Ishikawa (cell line): ENCODE measurements around the gene GPR15.

ENCODE experiments used
- CEBPB ChIP-seq: IDR thresholded peaks from 2 replicates; pipeline ENCODE4 v1.6.1; 2012
- CREB1 ChIP-seq: IDR thresholded peaks from 2 replicates; pipeline ENCODE4 v1.6.1; 2012; ENCODE audit warnings: low read depth
- EGR1 ChIP-seq: IDR thresholded peaks from 2 replicates; pipeline ENCODE4 v1.6.1; 2012
- EP300 ChIP-seq: IDR thresholded peaks from 2 replicates; pipeline ENCODE4 v1.6.1; 2012; ENCODE audit warnings: borderline replicate concordance
- FOXM1 ChIP-seq: IDR thresholded peaks from 2 replicates; pipeline ENCODE4 v1.6.1; 2012; ENCODE audit warnings: low read depth, borderline replicate concordance
- NFIC ChIP-seq: IDR thresholded peaks from 2 replicates; pipeline ENCODE4 v1.6.1; 2012
- RAD21 ChIP-seq: IDR thresholded peaks from 2 replicates; pipeline ENCODE4 v1.6.1; 2012; ENCODE audit warnings: low read depth
- TAF1 ChIP-seq: IDR thresholded peaks from 2 replicates; pipeline ENCODE4 v1.6.1; 2012; ENCODE audit warnings: low read depth, mild to moderate bottlenecking
- TCF12 ChIP-seq: IDR thresholded peaks from 2 replicates; pipeline ENCODE4 v1.6.1; 2012; ENCODE audit warnings: low read depth
- TEAD4 ChIP-seq: IDR thresholded peaks from 2 replicates; pipeline ENCODE4 v1.6.1; 2012
- USF1 ChIP-seq: IDR thresholded peaks from 2 replicates; pipeline ENCODE4 v1.6.1; 2012
- YY1 ChIP-seq: IDR thresholded peaks from 2 replicates; pipeline ENCODE4 v1.6.1; 2012; ENCODE audit warnings: low read depth
- ZBTB7A ChIP-seq: IDR thresholded peaks from 2 replicates; pipeline ENCODE4 v1.6.1; 2012; ENCODE audit warnings: low read depth
- TF ChIP-seq, protein P1 (sequence below): IDR thresholded peaks from 2 replicates; pipeline ENCODE4 v1.6.1; 2012; ENCODE audit warnings: low read depth, mild to moderate bottlenecking
- TF ChIP-seq, protein P2 (sequence below): IDR thresholded peaks from 2 replicates; pipeline ENCODE4 v1.6.1; 2012

Gene GPR15

GRCh38 chr3:98531622-98532274, at the start of gene GPR15:
Gene GPR15, plus strand, starts transcription at chr3:98531978. Its CDS starts 56 bp downstream, at chr3:98532034.
- no peak for TF ChIP-seq TCF12

DNA sequence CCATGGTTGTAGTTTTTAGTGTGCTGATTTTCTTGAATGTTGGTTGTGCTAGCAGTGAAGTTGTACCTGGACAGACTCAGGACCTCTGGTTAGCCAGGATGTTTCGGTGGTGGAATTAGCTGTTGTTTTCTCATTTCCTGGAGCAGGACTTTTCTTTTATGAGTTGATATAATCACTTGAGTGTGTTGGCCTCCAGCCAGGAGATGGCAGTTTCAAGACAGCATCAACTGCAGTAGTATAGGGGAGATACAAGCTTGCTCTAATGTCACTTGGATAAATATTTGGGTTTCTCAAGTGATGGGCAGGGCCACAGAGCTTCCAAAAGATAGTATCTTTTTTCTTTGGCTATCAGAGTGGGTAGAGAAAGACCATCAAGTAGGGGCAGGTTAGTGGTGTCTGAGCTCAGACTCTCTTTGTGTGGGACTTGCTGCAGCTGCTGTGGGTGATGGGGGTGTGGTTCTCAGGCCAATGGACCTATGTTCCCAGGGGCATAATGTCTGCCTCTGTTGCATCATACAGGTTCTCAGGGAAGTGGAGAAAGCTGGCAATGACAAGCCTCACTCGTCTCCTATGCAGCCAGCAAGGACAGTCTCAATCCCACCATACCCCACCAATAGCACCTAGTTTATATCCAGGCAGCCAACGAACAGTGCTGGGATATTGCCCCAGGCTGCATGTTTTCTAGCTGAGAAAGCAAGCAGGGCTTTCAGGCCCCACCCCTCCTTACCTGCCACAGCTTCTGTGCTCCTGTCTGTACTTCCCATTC, 48.9 kb upstream of the GPR15 start:
- TF ChIP-seq TAF1 (no peak), NFIC (no peak), EP300 (no peak), YY1 (no peak), ZBTB7A (no peak)
- TF ChIP-seq, protein P1, sequence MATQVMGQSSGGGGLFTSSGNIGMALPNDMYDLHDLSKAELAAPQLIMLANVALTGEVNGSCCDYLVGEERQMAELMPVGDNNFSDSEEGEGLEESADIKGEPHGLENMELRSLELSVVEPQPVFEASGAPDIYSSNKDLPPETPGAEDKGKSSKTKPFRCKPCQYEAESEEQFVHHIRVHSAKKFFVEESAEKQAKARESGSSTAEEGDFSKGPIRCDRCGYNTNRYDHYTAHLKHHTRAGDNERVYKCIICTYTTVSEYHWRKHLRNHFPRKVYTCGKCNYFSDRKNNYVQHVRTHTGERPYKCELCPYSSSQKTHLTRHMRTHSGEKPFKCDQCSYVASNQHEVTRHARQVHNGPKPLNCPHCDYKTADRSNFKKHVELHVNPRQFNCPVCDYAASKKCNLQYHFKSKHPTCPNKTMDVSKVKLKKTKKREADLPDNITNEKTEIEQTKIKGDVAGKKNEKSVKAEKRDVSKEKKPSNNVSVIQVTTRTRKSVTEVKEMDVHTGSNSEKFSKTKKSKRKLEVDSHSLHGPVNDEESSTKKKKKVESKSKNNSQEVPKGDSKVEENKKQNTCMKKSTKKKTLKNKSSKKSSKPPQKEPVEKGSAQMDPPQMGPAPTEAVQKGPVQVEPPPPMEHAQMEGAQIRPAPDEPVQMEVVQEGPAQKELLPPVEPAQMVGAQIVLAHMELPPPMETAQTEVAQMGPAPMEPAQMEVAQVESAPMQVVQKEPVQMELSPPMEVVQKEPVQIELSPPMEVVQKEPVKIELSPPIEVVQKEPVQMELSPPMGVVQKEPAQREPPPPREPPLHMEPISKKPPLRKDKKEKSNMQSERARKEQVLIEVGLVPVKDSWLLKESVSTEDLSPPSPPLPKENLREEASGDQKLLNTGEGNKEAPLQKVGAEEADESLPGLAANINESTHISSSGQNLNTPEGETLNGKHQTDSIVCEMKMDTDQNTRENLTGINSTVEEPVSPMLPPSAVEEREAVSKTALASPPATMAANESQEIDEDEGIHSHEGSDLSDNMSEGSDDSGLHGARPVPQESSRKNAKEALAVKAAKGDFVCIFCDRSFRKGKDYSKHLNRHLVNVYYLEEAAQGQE = no peak

DNA sequence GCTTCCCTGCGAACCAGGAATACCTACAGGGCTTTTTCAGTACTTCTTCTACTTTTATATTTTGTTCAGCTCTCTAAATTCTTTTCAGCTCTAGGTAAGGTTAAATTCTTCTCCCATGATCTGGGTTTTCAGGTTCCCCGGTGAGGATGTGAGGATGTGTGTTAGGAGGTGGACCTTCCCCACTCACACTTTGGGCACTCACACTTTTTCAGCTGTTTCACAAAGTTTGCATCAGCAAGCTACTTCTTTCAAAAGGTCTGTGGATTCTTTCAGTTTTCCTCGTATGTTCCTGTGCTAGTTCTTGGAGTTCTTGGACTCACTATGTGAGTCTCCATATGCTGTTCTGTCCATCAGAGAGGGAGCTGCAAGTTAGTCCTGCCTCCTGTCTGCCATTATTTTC, 48.2 kb upstream of the GPR15 start:
- TF ChIP-seq YY1 (no peak), ZBTB7A (no peak), RAD21 (no peak), CEBPB (no peak), TEAD4 (no peak), TAF1 (no peak), USF1 (no peak), TCF12 (no peak), EGR1 (no peak), NFIC (no peak), FOXM1 (no peak)
- TF ChIP-seq, protein P1 = no peak
- TF ChIP-seq, protein P2, sequence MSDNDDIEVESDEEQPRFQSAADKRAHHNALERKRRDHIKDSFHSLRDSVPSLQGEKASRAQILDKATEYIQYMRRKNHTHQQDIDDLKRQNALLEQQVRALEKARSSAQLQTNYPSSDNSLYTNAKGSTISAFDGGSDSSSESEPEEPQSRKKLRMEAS = no peak

- no peak for TF ChIP-seq EP300
- TF ChIP-seq USF1 = no peak
- TF ChIP-seq YY1 = no peak
- no peak for TF ChIP-seq TCF12
- TF ChIP-seq ZBTB7A = no peak
- no peak for TF ChIP-seq CREB1
These were observed 34.4 kb upstream of the GPR15 start, which contains the start of gene OR5K2 for GRCh38 chr3:98497381-98497780. Gene OR5K2, plus strand, starts transcription at chr3:98497681. Its CDS starts 0 bp downstream, at chr3:98497681.

DNA sequence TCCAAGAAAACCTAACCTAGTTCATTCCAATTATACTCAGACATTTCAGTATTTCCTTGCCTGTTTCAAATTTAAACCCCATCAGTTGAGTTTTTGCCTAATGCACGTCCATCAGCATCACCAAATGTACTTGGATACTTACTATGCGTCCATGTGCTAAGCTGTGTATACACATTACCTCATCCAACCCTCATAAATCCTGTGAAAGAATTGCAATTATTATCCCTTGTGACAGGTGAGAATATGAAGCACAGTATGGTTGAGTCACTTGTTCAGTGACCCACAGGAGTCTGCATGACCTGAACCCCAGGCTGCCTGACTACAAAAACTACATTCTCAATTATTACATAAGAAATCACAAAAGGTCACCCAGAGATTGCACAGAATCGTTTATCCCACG, 31.8 kb upstream of the GPR15 start:
- TF ChIP-seq NFIC (no peak), TAF1 (no peak), CEBPB (no peak), TCF12 (no peak), ZBTB7A (no peak), YY1 (no peak), RAD21 (no peak), EP300 (no peak), TEAD4 (no peak), CREB1 (no peak), EGR1 (no peak), USF1 (no peak), FOXM1 (no peak)
- TF ChIP-seq, protein P2 = no peak
- TF ChIP-seq, protein P1 = no peak
